ENCODE data around the gene CLDN14.

DNA sequence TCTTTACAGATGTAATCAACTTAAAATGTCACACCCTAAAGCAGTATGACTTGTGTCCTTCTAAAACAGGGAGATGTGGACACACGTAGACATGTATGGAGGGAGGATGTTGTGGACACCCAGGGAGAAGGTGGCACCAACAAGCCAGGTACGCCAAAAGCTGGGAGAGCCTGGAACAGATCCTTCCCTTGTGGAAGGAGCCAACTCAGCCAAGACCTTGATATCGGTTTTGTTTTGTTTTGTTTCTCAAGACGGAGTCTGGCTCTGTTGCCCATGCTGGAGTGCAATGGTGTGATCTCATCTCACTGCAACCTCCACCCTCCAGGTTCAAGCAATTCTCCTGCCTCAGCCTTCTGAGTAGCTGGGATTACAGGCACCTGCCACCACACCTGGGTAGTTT is 49.1 kb downstream of the CLDN14 start:
- TF ChIP-seq, protein P1, sequence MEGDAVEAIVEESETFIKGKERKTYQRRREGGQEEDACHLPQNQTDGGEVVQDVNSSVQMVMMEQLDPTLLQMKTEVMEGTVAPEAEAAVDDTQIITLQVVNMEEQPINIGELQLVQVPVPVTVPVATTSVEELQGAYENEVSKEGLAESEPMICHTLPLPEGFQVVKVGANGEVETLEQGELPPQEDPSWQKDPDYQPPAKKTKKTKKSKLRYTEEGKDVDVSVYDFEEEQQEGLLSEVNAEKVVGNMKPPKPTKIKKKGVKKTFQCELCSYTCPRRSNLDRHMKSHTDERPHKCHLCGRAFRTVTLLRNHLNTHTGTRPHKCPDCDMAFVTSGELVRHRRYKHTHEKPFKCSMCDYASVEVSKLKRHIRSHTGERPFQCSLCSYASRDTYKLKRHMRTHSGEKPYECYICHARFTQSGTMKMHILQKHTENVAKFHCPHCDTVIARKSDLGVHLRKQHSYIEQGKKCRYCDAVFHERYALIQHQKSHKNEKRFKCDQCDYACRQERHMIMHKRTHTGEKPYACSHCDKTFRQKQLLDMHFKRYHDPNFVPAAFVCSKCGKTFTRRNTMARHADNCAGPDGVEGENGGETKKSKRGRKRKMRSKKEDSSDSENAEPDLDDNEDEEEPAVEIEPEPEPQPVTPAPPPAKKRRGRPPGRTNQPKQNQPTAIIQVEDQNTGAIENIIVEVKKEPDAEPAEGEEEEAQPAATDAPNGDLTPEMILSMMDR (IDR thresholded peaks at IDR 0.05; ENCODE audit: low read depth, low read length): no peak
- TF ChIP-seq POLR2A (IDR thresholded peaks at IDR 0.05; ENCODE audit: extremely low read depth, insufficient read length): no peak

All from NB4 (cell line).